Measurements from ENCODE around the gene CPSF4L. TPM values are rescaled to one million over a fixed set of nuclear protein-coding genes. Genes with fewer than 3 reads are reported as not detected.

CPSF4L gene
- total RNA-seq, 1 experiment from 2014 or later, result not detected

DNA sequence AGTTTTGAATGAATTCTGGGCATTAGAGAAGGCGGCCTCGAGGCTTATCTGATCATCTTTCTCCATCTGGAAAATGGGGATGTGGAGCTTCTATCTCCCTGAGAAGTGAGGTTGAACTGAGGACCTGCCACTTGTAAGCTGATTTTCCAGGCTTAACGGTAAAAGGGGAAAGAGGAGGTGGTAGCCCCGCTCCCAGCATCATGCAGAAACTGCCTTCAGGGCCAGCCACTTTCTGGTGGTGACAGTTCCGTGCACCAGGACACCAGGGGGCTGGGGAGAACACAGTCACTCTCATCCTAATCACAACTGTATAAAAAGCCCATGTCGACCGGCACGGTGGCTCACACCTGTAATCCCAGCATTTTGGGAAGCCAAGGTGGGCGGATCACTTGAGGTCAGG, 20.9 kb upstream of the CPSF4L start:
- Mint-ChIP-seq H3K36me3 (peaks cover 2% of the 10 kb centered on the region; the same call in 1 of the 2 replicates), H3K4me1 (peaks cover 25% of the 10 kb centered on the region), H3K4me3 (no peak overlapping the region), H3K27me3 (ENCODE audit: low read depth) (no peaks in the 10 kb centered on the region), H3K9me3 (no peaks in the 10 kb centered on the region), H3K27ac (no peak overlapping the region)
- TF ChIP-seq ZNF232 (CRISPR knock-in tag; IDR thresholded peaks at IDR 0.05), result no peak
- TF ChIP-seq ZBTB21 (CRISPR knock-in tag; IDR thresholded peaks at IDR 0.05; ENCODE audit: borderline replicate concordance), result no peak
- no peak for TF ChIP-seq ZNF396 (CRISPR knock-in tag; IDR thresholded peaks at IDR 0.05; ENCODE audit: borderline replicate concordance)
- ChIA-PET CTCF (interaction anchor here (1.2 to 2.4 kb wide), 3 partner anchors 29 to 87 kb away, joined by 3 to 8 read pairs (median 4); partner anchors contain the start of gene CDC42EP4), POLR2A (no interaction called here)
- ATAC-seq (no peak), DNase-seq (ENCODE audit: low spot score) (no peak)

DNA sequence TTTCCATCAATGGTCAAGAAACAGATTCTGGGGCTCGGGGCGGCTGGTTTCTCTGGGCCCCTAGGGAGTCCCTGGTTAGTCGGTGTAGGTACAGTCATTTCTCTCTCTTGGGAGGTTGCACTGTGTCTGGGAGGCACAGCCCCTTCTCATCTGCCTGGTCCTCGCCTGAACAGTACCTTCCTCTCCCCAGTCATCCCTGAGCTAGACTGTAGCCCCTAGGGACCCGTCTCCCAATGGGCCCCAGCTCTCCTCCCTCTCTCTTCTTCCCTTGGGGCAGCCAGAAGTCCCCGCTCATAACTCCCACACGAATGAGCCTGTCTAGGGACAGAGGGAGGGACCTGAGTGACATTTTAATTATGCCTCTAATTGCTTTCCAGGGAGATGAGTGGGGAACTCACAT, 20.2 kb upstream of the CPSF4L start:
- Mint-ChIP-seq H3K4me1 (peaks cover 25% of the 10 kb centered on the region), H3K36me3 (peaks cover 2% of the 10 kb centered on the region; the same call in 1 of the 2 replicates), H3K27me3 (ENCODE audit: low read depth) (no peaks in the 10 kb centered on the region), H3K27ac (no peak overlapping the region), H3K9me3 (no peaks in the 10 kb centered on the region), H3K4me3 (no peak overlapping the region)
- DNase-seq (ENCODE audit: low spot score) (no peak), ATAC-seq (no peak)
- no peak for TF ChIP-seq GTF2I (CRISPR knock-in tag; conservative IDR thresholded peaks at IDR 0.05)
- no peak for TF ChIP-seq ESRRA (CRISPR knock-in tag; IDR thresholded peaks at IDR 0.05; ENCODE audit: borderline replicate concordance)
- no peak for TF ChIP-seq ZNF263 (CRISPR knock-in tag; IDR thresholded peaks at IDR 0.05; ENCODE audit: low read depth)
- no peak for TF ChIP-seq ZNF671 (CRISPR knock-in tag; IDR thresholded peaks at IDR 0.05)
- TF ChIP-seq ZNF219 (CRISPR knock-in tag; IDR thresholded peaks at IDR 0.05; ENCODE audit: borderline replicate concordance), result no peak
- TF ChIP-seq, protein P1, sequence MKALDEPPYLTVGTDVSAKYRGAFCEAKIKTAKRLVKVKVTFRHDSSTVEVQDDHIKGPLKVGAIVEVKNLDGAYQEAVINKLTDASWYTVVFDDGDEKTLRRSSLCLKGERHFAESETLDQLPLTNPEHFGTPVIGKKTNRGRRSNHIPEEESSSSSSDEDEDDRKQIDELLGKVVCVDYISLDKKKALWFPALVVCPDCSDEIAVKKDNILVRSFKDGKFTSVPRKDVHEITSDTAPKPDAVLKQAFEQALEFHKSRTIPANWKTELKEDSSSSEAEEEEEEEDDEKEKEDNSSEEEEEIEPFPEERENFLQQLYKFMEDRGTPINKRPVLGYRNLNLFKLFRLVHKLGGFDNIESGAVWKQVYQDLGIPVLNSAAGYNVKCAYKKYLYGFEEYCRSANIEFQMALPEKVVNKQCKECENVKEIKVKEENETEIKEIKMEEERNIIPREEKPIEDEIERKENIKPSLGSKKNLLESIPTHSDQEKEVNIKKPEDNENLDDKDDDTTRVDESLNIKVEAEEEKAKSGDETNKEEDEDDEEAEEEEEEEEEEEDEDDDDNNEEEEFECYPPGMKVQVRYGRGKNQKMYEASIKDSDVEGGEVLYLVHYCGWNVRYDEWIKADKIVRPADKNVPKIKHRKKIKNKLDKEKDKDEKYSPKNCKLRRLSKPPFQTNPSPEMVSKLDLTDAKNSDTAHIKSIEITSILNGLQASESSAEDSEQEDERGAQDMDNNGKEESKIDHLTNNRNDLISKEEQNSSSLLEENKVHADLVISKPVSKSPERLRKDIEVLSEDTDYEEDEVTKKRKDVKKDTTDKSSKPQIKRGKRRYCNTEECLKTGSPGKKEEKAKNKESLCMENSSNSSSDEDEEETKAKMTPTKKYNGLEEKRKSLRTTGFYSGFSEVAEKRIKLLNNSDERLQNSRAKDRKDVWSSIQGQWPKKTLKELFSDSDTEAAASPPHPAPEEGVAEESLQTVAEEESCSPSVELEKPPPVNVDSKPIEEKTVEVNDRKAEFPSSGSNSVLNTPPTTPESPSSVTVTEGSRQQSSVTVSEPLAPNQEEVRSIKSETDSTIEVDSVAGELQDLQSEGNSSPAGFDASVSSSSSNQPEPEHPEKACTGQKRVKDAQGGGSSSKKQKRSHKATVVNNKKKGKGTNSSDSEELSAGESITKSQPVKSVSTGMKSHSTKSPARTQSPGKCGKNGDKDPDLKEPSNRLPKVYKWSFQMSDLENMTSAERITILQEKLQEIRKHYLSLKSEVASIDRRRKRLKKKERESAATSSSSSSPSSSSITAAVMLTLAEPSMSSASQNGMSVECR (CRISPR knock-in tag; IDR thresholded peaks at IDR 0.05; ENCODE audit: borderline replicate concordance), result no peak
- CTCF ChIA-PET, result interaction anchor here (0.9 to 2.0 kb wide), 5 partner anchors 10 to 88 kb away, joined by 3 to 4 read pairs (median 3); partner anchors contain the start of gene CDC42EP4
- POLR2A ChIA-PET, result interaction anchor here (0.9 kb wide), 1 partner anchor 23 kb away, joined by 3 read pairs; no protein-coding TSS in a partner anchor

DNA sequence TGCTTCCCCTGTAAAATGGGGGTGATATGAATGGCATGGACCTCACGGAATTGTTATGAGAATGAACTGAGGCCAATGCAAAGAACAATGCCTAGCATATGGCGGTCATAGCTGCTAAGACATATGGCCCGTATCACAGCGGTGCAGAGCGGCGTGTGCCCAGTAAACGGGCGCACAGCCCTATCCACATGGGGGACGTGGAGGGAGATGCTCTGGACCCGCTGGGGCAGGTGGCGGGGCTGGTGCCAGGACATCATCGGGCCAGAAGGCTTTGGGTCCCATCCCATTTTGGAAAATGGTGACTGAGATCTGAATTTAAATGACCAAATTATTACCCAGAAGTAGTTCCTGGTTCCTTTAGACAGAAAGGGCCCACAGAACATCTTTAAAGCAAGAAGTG, 18.5 kb upstream of the CPSF4L start:
- ChIA-PET CTCF (no interaction called here), POLR2A (interaction anchor here (1.0 kb wide), 1 partner anchor 63 kb away, joined by 3 read pairs; no protein-coding TSS in a partner anchor)
- Mint-ChIP-seq H3K36me3 (no peaks in the 10 kb centered on the region), H3K9me3 (no peaks in the 10 kb centered on the region), H3K27ac (no peak overlapping the region), H3K4me1 (peaks cover 17% of the 10 kb centered on the region), H3K27me3 (ENCODE audit: low read depth) (no peaks in the 10 kb centered on the region), H3K4me3 (no peak overlapping the region)
- DNase-seq (ENCODE audit: low spot score) (no peak), ATAC-seq (no peak)
- no peak for TF ChIP-seq ETV6 (CRISPR knock-in tag; IDR thresholded peaks at IDR 0.05)
- TF ChIP-seq, protein P2, sequence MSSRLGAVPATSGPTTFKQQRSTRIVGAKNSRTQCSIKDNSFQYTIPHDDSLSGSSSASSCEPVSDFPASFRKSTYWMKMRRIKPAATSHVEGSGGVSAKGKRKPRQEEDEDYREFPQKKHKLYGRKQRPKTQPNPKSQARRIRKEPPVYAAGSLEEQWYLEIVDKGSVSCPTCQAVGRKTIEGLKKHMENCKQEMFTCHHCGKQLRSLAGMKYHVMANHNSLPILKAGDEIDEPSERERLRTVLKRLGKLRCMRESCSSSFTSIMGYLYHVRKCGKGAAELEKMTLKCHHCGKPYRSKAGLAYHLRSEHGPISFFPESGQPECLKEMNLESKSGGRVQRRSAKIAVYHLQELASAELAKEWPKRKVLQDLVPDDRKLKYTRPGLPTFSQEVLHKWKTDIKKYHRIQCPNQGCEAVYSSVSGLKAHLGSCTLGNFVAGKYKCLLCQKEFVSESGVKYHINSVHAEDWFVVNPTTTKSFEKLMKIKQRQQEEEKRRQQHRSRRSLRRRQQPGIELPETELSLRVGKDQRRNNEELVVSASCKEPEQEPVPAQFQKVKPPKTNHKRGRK (CRISPR knock-in tag; IDR thresholded peaks at IDR 0.05; ENCODE audit: borderline replicate concordance), result no peak

DNA sequence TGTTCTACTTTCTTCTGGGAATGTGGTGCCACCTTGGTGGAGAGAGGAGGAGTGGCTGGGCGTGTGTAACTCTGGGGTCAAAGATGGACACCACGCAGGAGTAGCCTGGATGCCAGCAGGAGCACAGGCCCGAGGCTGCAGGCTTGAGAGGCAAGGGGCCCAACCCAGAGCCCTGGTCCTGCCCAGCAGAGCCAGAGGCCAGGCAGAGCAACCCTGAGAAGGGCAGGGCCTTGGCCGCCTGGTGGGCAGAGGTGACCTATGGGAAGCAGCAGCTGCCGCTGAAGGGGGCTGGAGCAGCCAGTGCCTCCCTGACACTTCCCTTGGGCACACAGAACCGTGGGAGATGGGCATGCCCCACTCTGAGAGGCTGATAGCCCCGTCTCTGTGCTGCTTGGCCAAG, 18.0 kb upstream of the CPSF4L start:
- Mint-ChIP-seq H3K4me3 (no peak overlapping the region), H3K27me3 (ENCODE audit: low read depth) (no peaks in the 10 kb centered on the region), H3K4me1 (peaks cover 17% of the 10 kb centered on the region), H3K27ac (no peak overlapping the region), H3K36me3 (no peaks in the 10 kb centered on the region), H3K9me3 (no peaks in the 10 kb centered on the region)
- ChIA-PET CTCF (no interaction called here), POLR2A (interaction anchor here (0.6 to 1.0 kb wide), 2 partner anchors 51 to 63 kb away, joined by 3 to 6 read pairs; no protein-coding TSS in a partner anchor)
- DNase-seq (ENCODE audit: low spot score) (no peak), ATAC-seq (no peak)
- TF ChIP-seq ZBTB21 (CRISPR knock-in tag; IDR thresholded peaks at IDR 0.05; ENCODE audit: borderline replicate concordance) (no peak), ZNF416 (CRISPR knock-in tag; IDR thresholded peaks at IDR 0.05) (no peak), NR1H2 (CRISPR knock-in tag; IDR thresholded peaks at IDR 0.05) (no peak), FOXJ3 (CRISPR knock-in tag; IDR thresholded peaks at IDR 0.05; ENCODE audit: borderline replicate concordance) (no peak), NFYB (CRISPR knock-in tag; conservative IDR thresholded peaks at IDR 0.05; ENCODE audit: low read depth) (no peak), IRF2 (CRISPR knock-in tag; IDR thresholded peaks at IDR 0.05; ENCODE audit: borderline replicate concordance, low read depth) (no peak), FOXP1 (CRISPR knock-in tag; IDR thresholded peaks at IDR 0.05; ENCODE audit: borderline replicate concordance) (no peak), GABPB1 (CRISPR knock-in tag; IDR thresholded peaks at IDR 0.05) (no peak)
- TF ChIP-seq, protein P3, sequence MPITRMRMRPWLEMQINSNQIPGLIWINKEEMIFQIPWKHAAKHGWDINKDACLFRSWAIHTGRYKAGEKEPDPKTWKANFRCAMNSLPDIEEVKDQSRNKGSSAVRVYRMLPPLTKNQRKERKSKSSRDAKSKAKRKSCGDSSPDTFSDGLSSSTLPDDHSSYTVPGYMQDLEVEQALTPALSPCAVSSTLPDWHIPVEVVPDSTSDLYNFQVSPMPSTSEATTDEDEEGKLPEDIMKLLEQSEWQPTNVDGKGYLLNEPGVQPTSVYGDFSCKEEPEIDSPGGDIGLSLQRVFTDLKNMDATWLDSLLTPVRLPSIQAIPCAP (CRISPR knock-in tag; IDR thresholded peaks at IDR 0.05), result no peak
- TF ChIP-seq, protein P4, sequence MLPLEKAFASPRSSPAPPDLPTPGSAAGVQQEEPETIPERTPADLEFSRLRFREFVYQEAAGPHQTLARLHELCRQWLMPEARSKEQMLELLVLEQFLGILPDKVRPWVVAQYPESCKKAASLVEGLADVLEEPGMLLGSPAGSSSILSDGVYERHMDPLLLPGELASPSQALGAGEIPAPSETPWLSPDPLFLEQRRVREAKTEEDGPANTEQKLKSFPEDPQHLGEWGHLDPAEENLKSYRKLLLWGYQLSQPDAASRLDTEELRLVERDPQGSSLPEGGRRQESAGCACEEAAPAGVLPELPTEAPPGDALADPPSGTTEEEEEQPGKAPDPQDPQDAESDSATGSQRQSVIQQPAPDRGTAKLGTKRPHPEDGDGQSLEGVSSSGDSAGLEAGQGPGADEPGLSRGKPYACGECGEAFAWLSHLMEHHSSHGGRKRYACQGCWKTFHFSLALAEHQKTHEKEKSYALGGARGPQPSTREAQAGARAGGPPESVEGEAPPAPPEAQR (CRISPR knock-in tag; IDR thresholded peaks at IDR 0.05), result no peak

All from WTC11 (cell line).